H1 (cell line): Measurements from ENCODE around the gene SLC37A1. TPM values are rescaled to one million over a fixed set of nuclear protein-coding genes. Genes with fewer than 3 reads are reported as not detected.
A peak's percentile ranks its signal among the peaks of the same experiment; 100 is the strongest.

Experiments
- CTCF ChIA-PET: fragments of 300-600 bp; sonication (Branson Sonifier 250); formaldehyde crosslinking; loops from one replicate; lab custom pipeline; 2021; ENCODE audit not compliant: partially characterized antibody; lab: Charles Lee
- POLR2A ChIA-PET: fragments of 300-600 bp; sonication (Branson Sonifier 250); formaldehyde crosslinking; loops from one replicate; lab custom pipeline; 2021; ENCODE audit warnings: inconsistent platforms; ENCODE audit not compliant: partially characterized antibody; lab: Charles Lee
- DNase-seq, 2 experiments: peaks; one replicate each; pipeline versions ENCODE4 v3.0.0 to v3.0.0-alpha.2; 2010 to 2022; ENCODE audit warnings: low spot score in 2 of 2, low read depth in 1 of 2, mixed read lengths in 1 of 2
- FAIRE-seq: peaks from 2 replicates; lab custom pipeline; 2011; peaks lifted over from hg19 to GRCh38; lab: Jason Lieb, UNC
- H2AFZ ChIP-seq: 2 replicates; pipeline ENCODE4 v1.8.1; 2012; ENCODE audit warnings: low read length, inconsistent platforms
- H2AK5ac ChIP-seq: 2 replicates; pipeline ENCODE4 v1.6.1; 2013; ENCODE audit warnings: low read depth, low read length
- H2BK120ac ChIP-seq: replicated peaks from 2 replicates; pipeline ENCODE3; 2013; ENCODE audit warnings: low read depth, low read length, inconsistent platforms
- H2BK12ac ChIP-seq: 2 replicates; pipeline ENCODE4 v1.6.1; 2013; ENCODE audit warnings: low read depth, low read length
- H2BK15ac ChIP-seq: 2 replicates; pipeline ENCODE4 v1.6.1; 2013; ENCODE audit warnings: low read length
- H2BK20ac ChIP-seq: 2 replicates; pipeline ENCODE4 v1.6.1; 2013; ENCODE audit warnings: low read length
- H2BK5ac ChIP-seq: 2 replicates; pipeline ENCODE4 v1.6.1; 2013; ENCODE audit warnings: low read depth, low read length
- H3K14ac ChIP-seq: 2 replicates; pipeline ENCODE4 v1.6.1; 2013; ENCODE audit warnings: inconsistent platforms; ENCODE audit not compliant: insufficient read length
- H3K18ac ChIP-seq: 2 replicates; pipeline ENCODE4 v1.6.1; 2013; ENCODE audit warnings: low read length; ENCODE audit errors: extremely low read depth
- H3K23ac ChIP-seq: 2 replicates; pipeline ENCODE4 v1.6.1; 2013; ENCODE audit warnings: inconsistent platforms; ENCODE audit not compliant: insufficient read length
- H3K23me2 ChIP-seq: 2 replicates; pipeline ENCODE4 v1.6.1; 2013; ENCODE audit warnings: low read depth, low read length
- H3K27ac ChIP-seq: 2 replicates; pipeline ENCODE4 v1.6.1; 2011; ENCODE audit warnings: low read depth, low read length, inconsistent platforms
- H3K27me3 ChIP-seq, 4 experiments: replicated peaks in 1 of 4; 1 replicate in 1 of 4; 2 replicates in 3 of 4; pipeline versions ENCODE4 v1.6.1 to v1.8.1; 2011 to 2013; ENCODE audit warnings: low read length in 3 of 4, mild to moderate bottlenecking in 3 of 4, inconsistent platforms in 2 of 4, mixed read lengths in 2 of 4, moderate library complexity in 1 of 4; ENCODE audit not compliant: control insufficient read depth in 3 of 4, insufficient read depth in 3 of 4; ENCODE audit errors: extremely low read depth in 1 of 4
- H3K36me3 ChIP-seq, 4 experiments: 2 replicates each; pipeline versions ENCODE4 v1.6.1 to v1.8.1; 2011 to 2013; ENCODE audit warnings: mild to moderate bottlenecking in 4 of 4, low read length in 3 of 4, moderate library complexity in 2 of 4, control low read depth in 1 of 4, inconsistent platforms in 1 of 4; ENCODE audit not compliant: insufficient read depth in 4 of 4, control insufficient read depth in 2 of 4
- H3K4ac ChIP-seq: replicated peaks from 2 replicates; pipeline ENCODE3; 2013; ENCODE audit warnings: low read length, low read depth, mixed read lengths, inconsistent platforms; ENCODE audit not compliant: insufficient read length
- H3K4me1 ChIP-seq, 4 experiments: replicated peaks in 1 of 4; 1 replicate in 1 of 4; 2 replicates in 3 of 4; pipeline versions ENCODE4 v1.6.1 to v1.8.1; 2011 to 2013; ENCODE audit warnings: low read length in 3 of 4, inconsistent platforms in 2 of 4, mixed read lengths in 1 of 4; ENCODE audit not compliant: insufficient read depth in 4 of 4, control insufficient read depth in 3 of 4
- H3K4me2 ChIP-seq, 2 experiments: 2 replicates each; pipeline versions ENCODE4 v1.6.1 to v1.8.1; 2011 to 2013; ENCODE audit warnings: low read depth in 2 of 2, low read length in 2 of 2, control low read depth in 1 of 2, inconsistent platforms in 1 of 2, mild to moderate bottlenecking in 1 of 2; ENCODE audit not compliant: insufficient read depth in 1 of 2
- H3K4me3 ChIP-seq, 4 experiments: fragments of 200-600, 300-600 bp in 1 of 4; sonication (generic), shearing (Covaris generic), sonication (Bioruptor Twin) in 1 of 4; 2 replicates each; pipeline versions ENCODE4 v1.5.1 to v1.8.1; 2011 to 2016; ENCODE audit warnings: low read length in 4 of 4, low read depth in 3 of 4, control low read depth in 2 of 4, inconsistent platforms in 2 of 4, mild to moderate bottlenecking in 2 of 4, mixed read lengths in 1 of 4, moderate library complexity in 1 of 4; ENCODE audit not compliant: insufficient read depth in 2 of 4; ENCODE audit errors: extremely low read depth in 1 of 4
- H3K56ac ChIP-seq: replicated peaks from 2 replicates; pipeline ENCODE3; 2013; ENCODE audit warnings: low read depth, mild to moderate bottlenecking, mixed read lengths, low read length, inconsistent platforms; ENCODE audit not compliant: insufficient read length
- H3K79me1 ChIP-seq: 2 replicates; pipeline ENCODE4 v1.6.1; 2013; ENCODE audit warnings: low read depth, low read length, control low read depth
- H3K79me2 ChIP-seq, 2 experiments: 2 replicates each; pipeline versions ENCODE4 v1.6.1 to v1.8.1; 2012 to 2013; ENCODE audit warnings: low read length in 2 of 2, mild to moderate bottlenecking in 2 of 2, inconsistent platforms in 1 of 2; ENCODE audit not compliant: insufficient read depth in 2 of 2, control insufficient read depth in 1 of 2
- H3K9ac ChIP-seq, 4 experiments: replicated peaks in 1 of 4; 1 replicate in 1 of 4; 2 replicates in 3 of 4; pipeline versions ENCODE4 v1.6.1 to v1.8.1; 2011 to 2013; ENCODE audit warnings: low read depth in 3 of 4, low read length in 3 of 4, control low read depth in 2 of 4, mild to moderate bottlenecking in 2 of 4, moderate library complexity in 2 of 4, inconsistent platforms in 1 of 4; ENCODE audit errors: extremely low read depth in 1 of 4
- H3K9me3 ChIP-seq, 2 experiments: 2 replicates each; pipeline versions ENCODE4 v1.6.1 to v1.8.1; 2012 to 2013; ENCODE audit warnings: mild to moderate bottlenecking in 2 of 2, moderate library complexity in 2 of 2, control low read depth in 1 of 2, inconsistent platforms in 1 of 2, low read depth in 1 of 2, low read length in 1 of 2, mixed read lengths in 1 of 2; ENCODE audit not compliant: insufficient read depth in 2 of 2
- H4K20me1 ChIP-seq, 2 experiments: replicated peaks in 1 of 2; 2 replicates each; pipeline versions ENCODE3 to v1.8.1; 2011 to 2013; ENCODE audit warnings: inconsistent platforms in 2 of 2, low read length in 2 of 2, mild to moderate bottlenecking in 1 of 2; ENCODE audit not compliant: insufficient read depth in 2 of 2, control insufficient read depth in 1 of 2
- H4K5ac ChIP-seq: 2 replicates; pipeline ENCODE4 v1.6.1; 2013; ENCODE audit warnings: low read length, low read depth, mixed read lengths, inconsistent platforms; ENCODE audit not compliant: insufficient read length
- H4K8ac ChIP-seq: 2 replicates; pipeline ENCODE4 v1.8.0; 2013; ENCODE audit warnings: mild to moderate bottlenecking, moderate library complexity, low read length, inconsistent platforms; ENCODE audit not compliant: insufficient read depth; ENCODE audit errors: extremely low read depth
- H4K91ac ChIP-seq: replicated peaks from 2 replicates; pipeline ENCODE3; 2013; ENCODE audit warnings: low read length, mixed read lengths, inconsistent platforms; ENCODE audit not compliant: insufficient read length
- ATF3 ChIP-seq: IDR thresholded peaks from 2 replicates; pipeline ENCODE4 v1.6.1; 2011; ENCODE audit warnings: low read depth, mild to moderate bottlenecking, low read length; ENCODE audit not compliant: insufficient read depth
- BACH1 ChIP-seq: IDR thresholded peaks from 2 replicates; pipeline ENCODE4 v1.6.1; 2012; ENCODE audit warnings: low read length, improper control_type of control experiment
- CHD2 ChIP-seq: IDR thresholded peaks from 2 replicates; pipeline ENCODE4 v1.6.1; 2012; ENCODE audit warnings: low read length, improper control_type of control experiment
- FOSL1 ChIP-seq: IDR thresholded peaks from 2 replicates; pipeline ENCODE4 v1.6.1; 2011; ENCODE audit warnings: mild to moderate bottlenecking, low read depth, low read length, moderate library complexity; ENCODE audit not compliant: insufficient read depth
- GTF2F1 ChIP-seq: IDR thresholded peaks from 2 replicates; pipeline ENCODE4 v1.6.1; 2012; ENCODE audit warnings: low read depth, low read length, improper control_type of control experiment, borderline replicate concordance
- HDAC2 ChIP-seq, 2 experiments: fragments of 300-600 bp in 1 of 2; sonication (generic) in 1 of 2; IDR thresholded peaks; 2 replicates each; pipeline ENCODE4 v1.6.1; 2011 to 2012; ENCODE audit warnings: low read depth in 2 of 2, low read length in 2 of 2, mild to moderate bottlenecking in 2 of 2, moderate library complexity in 2 of 2, borderline replicate concordance in 1 of 2, inconsistent platforms in 1 of 2
- MAFK ChIP-seq: IDR thresholded peaks from 2 replicates; pipeline ENCODE4 v1.6.1; 2012; ENCODE audit warnings: low read depth, mild to moderate bottlenecking, improper control_type of control experiment, low read length
- NANOG ChIP-seq: IDR thresholded peaks from 2 replicates; pipeline ENCODE4 v1.6.1; 2011; ENCODE audit warnings: low read length, low read depth, mild to moderate bottlenecking, inconsistent platforms; ENCODE audit not compliant: insufficient read depth, poor library complexity, severe bottlenecking
- POU5F1 ChIP-seq: IDR thresholded peaks from 2 replicates; pipeline ENCODE4 v1.6.1; 2011; ENCODE audit warnings: low read depth, mild to moderate bottlenecking, low read length, moderate library complexity
- RXRA ChIP-seq: IDR thresholded peaks from 2 replicates; pipeline ENCODE4 v1.6.1; 2011; ENCODE audit warnings: low read depth, mild to moderate bottlenecking, low read length, moderate library complexity; ENCODE audit not compliant: insufficient read depth
- SUZ12 ChIP-seq: fragments of 200-600 bp; sonication (generic); IDR thresholded peaks from 2 replicates; pipeline ENCODE4 v1.6.1; 2012; ENCODE audit warnings: mild to moderate bottlenecking, inconsistent platforms, low read length, moderate library complexity, mixed read lengths
- TAF7 ChIP-seq: optimal IDR thresholded peaks from 2 replicates; pipeline ENCODE3; 2011; ENCODE audit warnings: low read depth, mild to moderate bottlenecking, inconsistent platforms, low read length, moderate library complexity, borderline replicate concordance
- TBP ChIP-seq: IDR thresholded peaks from 2 replicates; pipeline ENCODE4 v1.6.1; 2011; ENCODE audit warnings: low read depth, low read length, improper control_type of control experiment
- WGBS, 2 experiments: shearing (Covaris generic) in 1 of 2; methylation state at CpG; one replicate each; pipeline versions ENCODE4 v1.1.6 to v1.1.7; 2013 to 2015; ENCODE audit warnings: low lambda C conversion rate in 2 of 2, mixed read lengths in 2 of 2, inconsistent platforms in 1 of 2, low coverage in 1 of 2, missing lambda C conversion rate in 1 of 2; ENCODE audit not compliant: insufficient replicate concordance in 2 of 2, insufficient coverage in 1 of 2, insufficient read length in 1 of 2; ENCODE audit errors: extremely low coverage in 1 of 2, missing lambda C conversion rate in 1 of 2; 5-methylcytosine and 5-hydroxymethylcytosine counted together
- polyA plus RNA-seq, 7 experiments: library from polyadenylated mRNA; depleted of rRNA in 3 of 7; stranded (reverse) in 5 of 7; unstranded in 2 of 7; fragments of >200 nt in 5 of 7; fragments of 200-250 nt in 2 of 7; gene quantifications; 1 replicate in 5 of 7; 2 replicates in 1 of 7; 4 replicates in 1 of 7; pipeline versions ENCODE4 v1.2.1 to v1.2.3, GENCODE V29; 2011 to 2013; ENCODE audit warnings: missing spikeins in 2 of 7, mixed read lengths in 2 of 7
- total RNA-seq: library from RNA; stranded (reverse); fragmentation: NEBNext Ultra II Directional; extraction: Animal tissue kit (Norgen Biotek cat#: 25700); gene quantifications from 2 replicates; pipeline ENCODE4 v1.2.1, GENCODE V29; 2021

Gene SLC37A1
- total and polyA plus RNA-seq, 2 of the 8 experiments (the other 6 are each of a cell fraction or from before 2014, with no cell fraction given), result 15.6 to 30.9 TPM

GRCh38 chr21:42570841-42571387 lies 57.3 kb downstream of the SLC37A1 start:
- Histone ChIP-seq H3K9ac (no peak overlapping the region), H4K20me1 (peaks cover 0 to 2% of the 10 kb centered on the region in 2 experiments), H2AK5ac (no peak overlapping the region), H3K4me1 (no peaks in the 10 kb centered on the region), H3K56ac (no peak overlapping the region), H3K4me3 (no peak overlapping the region), H3K18ac (no peak overlapping the region), H3K79me1 (no peaks in the 10 kb centered on the region), H2BK120ac (no peak overlapping the region), H4K8ac (no peak overlapping the region), H3K4ac (no peak overlapping the region), H3K9me3 (no peaks in the 10 kb centered on the region), H2BK20ac (no peak overlapping the region), H3K79me2 (no peaks in the 10 kb centered on the region), H3K27me3 (no peaks in the 10 kb centered on the region), H3K4me2 (no peak overlapping the region), H2AFZ (no peak overlapping the region), H4K91ac (no peak overlapping the region), H3K14ac (no peak overlapping the region), H2BK5ac (no peak overlapping the region; the same call in 1 of the 2 replicates), H3K23ac (no peak overlapping the region), H3K27ac (no peak overlapping the region), H3K36me3 (peaks cover under 1 to 18% (median 5%) of the 10 kb centered on the region in 4 experiments; a peak in 3 of 8 replicates), H2BK15ac (no peak overlapping the region), H3K23me2 (no peaks in the 10 kb centered on the region), H4K5ac (no peak overlapping the region), H2BK12ac (no peak overlapping the region)
- 94% methylated on average over 20 of the region's 20 CpGs; no CpG with 5 or more reads in 1 of the 2 experiments for WGBS, 2 experiments
- TF ChIP-seq ATF3 (no peak), CHD2 (no peak), TAF7 (no peak), HDAC2 (IDR thresholded peaks at IDR 0.05; ENCODE audit: borderline replicate concordance in 1 of 2, low read depth in 2 of 2, low read length in 2 of 2) (no peak), FOSL1 (no peak), MAFK (peak; percentile 23; the same call in 1 of the 2 replicates), RXRA (no peak), POU5F1 (no peak), NANOG (no peak), SUZ12 (no peak), TBP (no peak), GTF2F1 (no peak), BACH1 (peak; percentile 44; the same call in 1 of the 2 replicates)
- ChIA-PET CTCF (interaction anchor here (0.6 to 1.2 kb wide), 4 partner anchors 22 to 685 kb away, joined by 3 to 5 read pairs (median 3); no protein-coding TSS in a partner anchor), POLR2A (no interaction called here)
- DNase-seq, result no peak
- FAIRE-seq, result no peak
